WI38 (cell line): ENCODE results near the gene RAI14.
"Not testable (repeated sequence)": the region's sequence is repeated elsewhere in the genome, so short reads cannot be mapped to it uniquely, and the experiment has no call there.

Source experiments
- H3K4me3 ChIP-seq: 2 replicates; pipeline ENCODE4 v1.5.1; 2011; ENCODE audit warnings: low read depth, mild to moderate bottlenecking, control low read depth, low read length
- TF ChIP-seq, protein P1 (sequence below): IDR thresholded peaks from 2 replicates; pipeline ENCODE4 v1.5.1; 2012; ENCODE audit warnings: low read depth, mild to moderate bottlenecking, control low read depth, low read length

The RAI14 gene

DNA sequence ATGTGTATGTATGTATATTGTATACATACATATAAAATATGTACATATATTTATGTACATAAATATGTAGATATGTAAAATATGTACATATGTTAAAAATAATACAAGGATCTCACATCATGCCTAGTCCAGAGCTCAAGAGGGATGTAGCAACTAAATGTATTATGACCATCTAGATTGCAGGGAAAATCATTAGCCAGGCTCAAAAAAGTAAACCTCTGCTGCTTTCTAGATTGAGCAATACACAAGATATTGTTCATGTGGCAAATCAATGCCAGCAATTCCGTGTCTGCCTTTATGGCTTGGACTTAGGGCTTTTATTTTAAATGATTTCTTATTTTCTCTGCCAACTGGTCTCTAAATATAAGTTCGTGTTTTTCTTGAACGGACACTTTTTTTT lies 65.2 kb downstream of the RAI14 start:
- TF ChIP-seq, protein P1, sequence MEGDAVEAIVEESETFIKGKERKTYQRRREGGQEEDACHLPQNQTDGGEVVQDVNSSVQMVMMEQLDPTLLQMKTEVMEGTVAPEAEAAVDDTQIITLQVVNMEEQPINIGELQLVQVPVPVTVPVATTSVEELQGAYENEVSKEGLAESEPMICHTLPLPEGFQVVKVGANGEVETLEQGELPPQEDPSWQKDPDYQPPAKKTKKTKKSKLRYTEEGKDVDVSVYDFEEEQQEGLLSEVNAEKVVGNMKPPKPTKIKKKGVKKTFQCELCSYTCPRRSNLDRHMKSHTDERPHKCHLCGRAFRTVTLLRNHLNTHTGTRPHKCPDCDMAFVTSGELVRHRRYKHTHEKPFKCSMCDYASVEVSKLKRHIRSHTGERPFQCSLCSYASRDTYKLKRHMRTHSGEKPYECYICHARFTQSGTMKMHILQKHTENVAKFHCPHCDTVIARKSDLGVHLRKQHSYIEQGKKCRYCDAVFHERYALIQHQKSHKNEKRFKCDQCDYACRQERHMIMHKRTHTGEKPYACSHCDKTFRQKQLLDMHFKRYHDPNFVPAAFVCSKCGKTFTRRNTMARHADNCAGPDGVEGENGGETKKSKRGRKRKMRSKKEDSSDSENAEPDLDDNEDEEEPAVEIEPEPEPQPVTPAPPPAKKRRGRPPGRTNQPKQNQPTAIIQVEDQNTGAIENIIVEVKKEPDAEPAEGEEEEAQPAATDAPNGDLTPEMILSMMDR: no peak
- H3K4me3 ChIP-seq: no peak overlapping the region

DNA sequence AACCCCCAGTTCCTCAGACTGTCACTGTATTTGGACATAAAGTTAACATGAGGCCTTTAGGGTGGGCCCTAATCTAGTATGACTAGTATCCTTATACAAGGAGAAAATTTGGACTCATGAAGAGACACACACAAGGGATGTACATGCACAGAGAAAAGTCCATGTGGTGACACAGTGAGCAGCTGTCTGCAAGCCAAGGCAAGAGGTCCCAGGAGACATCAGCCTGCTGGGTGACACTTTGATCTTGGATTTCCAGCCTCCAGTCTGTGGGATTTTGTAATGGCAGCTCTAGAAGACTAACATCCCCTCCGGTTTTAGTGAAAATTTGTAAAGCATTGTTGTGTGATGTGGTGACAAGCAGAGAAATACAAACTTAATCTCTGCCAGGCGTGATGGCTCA lies 66.1 kb downstream of the RAI14 start:
- TF ChIP-seq, protein P1: no peak
- no peak overlapping the region for H3K4me3 ChIP-seq

DNA sequence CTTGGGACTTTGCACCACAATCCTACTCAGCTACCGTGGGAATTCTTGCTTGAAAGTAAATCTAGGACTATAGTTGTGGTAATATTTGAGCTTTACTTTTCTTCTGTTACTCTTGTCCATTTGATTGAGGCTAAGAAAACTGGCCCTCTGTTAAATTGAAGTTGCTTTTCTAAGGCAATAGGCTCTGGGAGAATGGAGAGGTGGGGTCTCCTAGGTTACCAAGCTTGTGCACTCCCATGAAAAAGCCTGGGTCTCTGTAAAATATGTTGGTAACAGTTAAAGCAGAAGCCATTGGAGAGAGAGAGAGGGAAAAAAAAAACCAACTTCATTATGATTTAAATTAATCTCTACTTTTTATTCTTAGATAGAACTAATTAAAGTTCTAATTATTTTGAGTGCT lies 68.6 kb downstream of the RAI14 start:
- no peak overlapping the region for H3K4me3 ChIP-seq
- TF ChIP-seq, protein P1: no peak

DNA sequence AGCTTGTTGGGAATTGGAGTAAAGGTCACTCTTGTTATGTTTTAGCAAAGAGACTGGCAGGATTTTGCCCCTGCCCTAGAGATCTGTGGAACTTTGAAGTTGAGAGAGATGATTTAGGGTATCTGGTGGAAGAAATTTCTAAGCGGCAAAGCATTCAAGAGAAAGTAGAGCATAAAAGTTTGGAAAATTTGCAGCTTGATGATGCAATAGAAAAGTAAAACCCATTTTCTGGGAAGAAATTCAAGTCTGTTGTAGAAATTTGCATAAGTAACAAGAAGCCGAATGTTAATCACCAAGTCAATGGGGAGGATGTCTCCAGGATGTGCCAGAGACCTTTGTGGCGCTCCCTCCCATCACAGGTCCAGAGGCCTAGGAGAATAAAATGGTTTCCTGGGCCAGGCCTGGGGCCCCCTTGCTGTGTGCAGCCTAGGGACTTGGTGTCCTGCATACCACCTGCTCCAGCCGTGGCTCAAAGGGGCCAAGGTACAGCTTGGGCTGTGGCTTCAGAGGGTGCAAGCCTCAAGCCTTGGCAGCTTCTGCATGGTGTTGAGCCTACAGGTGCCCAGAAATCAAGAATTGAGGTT lies 71.1 kb downstream of the RAI14 start:
- H3K4me3 ChIP-seq: not testable (repeated sequence)

- TF ChIP-seq, protein P1: no peak
- H3K4me3 ChIP-seq: no peak overlapping the region
Measured at GRCh38 chr5:34728236-34728635, 72.1 kb downstream of the RAI14 start.

DNA sequence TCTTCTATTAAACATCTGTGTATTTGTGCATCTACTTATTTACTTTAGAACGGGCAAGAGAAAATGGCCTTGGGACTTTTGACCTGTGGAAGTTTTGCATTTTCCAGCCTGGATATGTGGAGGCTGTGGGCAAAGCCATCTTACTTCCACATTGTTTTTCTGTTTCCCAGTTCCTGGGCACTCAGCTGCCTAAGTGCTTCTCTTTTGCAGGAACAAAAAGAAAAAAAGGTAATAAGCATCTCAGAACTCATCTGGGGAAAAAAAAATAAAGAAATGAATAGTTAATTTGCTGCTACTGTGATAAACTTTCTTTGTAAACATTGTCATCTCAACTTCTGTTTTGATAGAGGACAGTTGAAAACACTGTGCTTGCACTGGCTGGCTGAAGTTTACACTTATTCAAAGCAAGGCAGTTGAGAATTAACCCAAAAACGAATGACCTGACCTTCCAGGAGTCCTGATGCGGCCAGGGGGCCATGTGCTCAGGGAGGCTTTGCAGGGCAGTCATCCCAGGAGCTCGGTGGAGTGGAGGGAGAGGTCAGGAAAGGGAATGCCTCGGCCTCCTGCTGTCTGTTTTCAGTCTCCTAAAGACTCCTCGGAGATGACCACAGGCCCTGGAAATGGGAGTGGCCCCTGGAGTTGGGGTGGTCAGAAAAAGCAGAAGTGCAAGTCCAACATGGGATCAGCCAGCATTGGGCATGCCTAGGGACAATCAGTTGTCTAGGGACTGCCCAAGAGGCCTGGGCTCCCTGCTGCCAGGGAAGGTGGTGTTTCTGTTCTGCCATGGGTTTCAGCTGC lies 75.5 kb downstream of the RAI14 start:
- TF ChIP-seq, protein P1: no peak

DNA sequence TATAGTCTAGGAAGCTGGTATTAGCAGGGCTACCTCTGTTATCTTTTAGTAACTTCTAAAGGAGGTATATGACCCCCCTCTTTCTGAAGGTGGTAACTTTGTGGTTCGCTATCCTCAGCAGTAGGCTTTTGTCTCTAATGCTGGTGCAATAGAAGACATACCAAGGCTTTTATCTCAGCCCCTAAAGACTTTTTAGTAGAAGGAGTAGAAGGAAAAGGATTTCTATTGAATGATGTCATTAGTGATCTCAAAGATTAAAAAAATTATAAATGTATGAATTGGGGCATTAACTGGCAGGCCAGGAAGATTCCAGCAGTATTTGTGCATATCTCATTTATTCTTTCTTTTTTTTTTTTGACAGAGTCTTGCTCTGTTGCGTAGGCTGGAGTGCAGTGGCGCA lies 78.2 kb downstream of the RAI14 start:
- no peak overlapping the region for H3K4me3 ChIP-seq
- TF ChIP-seq, protein P1: no peak

More for the DNA sequence above, 75.5 kb downstream of the RAI14 start:
- no peak overlapping the region for H3K4me3 ChIP-seq
